GM21619 (cell line): Measurements from ENCODE around the gene TRIM24.
A peak's percentile ranks its signal among the peaks of the same experiment; 100 is the strongest.
"Not testable (repeated sequence)": the region's sequence is repeated elsewhere in the genome, so short reads cannot be mapped to it uniquely, and the experiment has no call there.

Experiments used
- ATAC-seq: cut with Tn5 transposase; IDR thresholded peaks from one replicate; pipeline ENCODE4 v1.9.1; 2021; ENCODE audit not compliant: unreplicated experiment

TRIM24 gene

GRCh38 chr7:138493535-138493934 lies 33.5 kb downstream of the TRIM24 start:
- no peak for ATAC-seq

GRCh38 chr7:138495485-138495884 lies 35.4 kb downstream of the TRIM24 start:
- ATAC-seq: no peak

- ATAC-seq: no peak
Observed at GRCh38 chr7:138499340-138499739, 39.3 kb downstream of the TRIM24 start.

- ATAC-seq: not testable (repeated sequence)
Observed at GRCh38 chr7:138500303-138500702, 40.2 kb downstream of the TRIM24 start.

GRCh38 chr7:138500892-138501291 lies 40.8 kb downstream of the TRIM24 start:
- ATAC-seq: no peak

- ATAC-seq: no peak
Observed at GRCh38 chr7:138502023-138502767, 42.1 kb downstream of the TRIM24 start.

- ATAC-seq: no peak
Observed at GRCh38 chr7:138505361-138505873, 45.4 kb downstream of the TRIM24 start.

GRCh38 chr7:138506764-138507163 lies 46.7 kb downstream of the TRIM24 start:
- ATAC-seq: no peak

- ATAC-seq: no peak
Observed at GRCh38 chr7:138510003-138510402, 49.9 kb downstream of the TRIM24 start.

- no peak for ATAC-seq
Observed at GRCh38 chr7:138512092-138512858, 52.2 kb downstream of the TRIM24 start.

GRCh38 chr7:138512885-138513284 lies 52.8 kb downstream of the TRIM24 start:
- ATAC-seq: no peak

GRCh38 chr7:138513344-138513871 lies 53.3 kb downstream of the TRIM24 start:
- no peak for ATAC-seq

GRCh38 chr7:138514044-138514443 lies 54.0 kb downstream of the TRIM24 start:
- no peak for ATAC-seq

GRCh38 chr7:138515001-138515528 lies 55.0 kb downstream of the TRIM24 start:
- ATAC-seq: peak; percentile 56

- no peak for ATAC-seq
Observed at GRCh38 chr7:138519061-138519798, 59.2 kb downstream of the TRIM24 start.

GRCh38 chr7:138520742-138521141 lies 60.7 kb downstream of the TRIM24 start:
- no peak for ATAC-seq

- ATAC-seq: no peak
Observed at GRCh38 chr7:138521837-138522461, 61.9 kb downstream of the TRIM24 start.

GRCh38 chr7:138524259-138524658 lies 64.2 kb downstream of the TRIM24 start:
- no peak for ATAC-seq

GRCh38 chr7:138525757-138526156 lies 65.7 kb downstream of the TRIM24 start:
- no peak for ATAC-seq

- no peak for ATAC-seq
Observed at GRCh38 chr7:138527746-138528223, 67.7 kb downstream of the TRIM24 start.
